Spleen (tissue), 11 donors: ENCODE measurements around the gene COL8A2. TPM values are rescaled to one million over a fixed set of nuclear protein-coding genes. Genes with fewer than 3 reads are reported as not detected.
A peak's percentile ranks its signal among the peaks of the same experiment; 100 is the strongest.

Source experiments
- DNase-seq: peaks from one replicate; pipeline ENCODE4 v3.0.0-alpha.2; 2020
- H3K27ac ChIP-seq, 8 donors: fragments of 200-600 bp; sonication (generic) in 7 of 8; 1 replicate in 4 of 8; 2 replicates in 4 of 8; pipeline versions ENCODE4 v1.5.0 to v1.8.0; 2016 to 2021; ENCODE audit warnings: inconsistent platforms in 4 of 8, mild to moderate bottlenecking in 4 of 8, moderate library complexity in 1 of 8
- H3K27me3 ChIP-seq, 7 donors: fragments of 200-600 bp; sonication (generic) in 6 of 7; replicated peaks in 1 of 7; 1 replicate in 4 of 7; 2 replicates in 3 of 7; pipeline versions ENCODE4 v1.5.0 to v1.8.0; 2016 to 2021; ENCODE audit warnings: inconsistent platforms in 3 of 7, mild to moderate bottlenecking in 1 of 7
- H3K36me3 ChIP-seq, 6 donors: fragments of 200-600 bp; sonication (generic) in 5 of 6; 1 replicate in 4 of 6; 2 replicates in 2 of 6; pipeline versions ENCODE4 v1.5.0 to v1.8.0; 2016 to 2021; ENCODE audit warnings: inconsistent platforms in 2 of 6
- H3K4me1 ChIP-seq, 6 donors: fragments of 200-600 bp; sonication (generic) in 5 of 6; 1 replicate in 3 of 6; 2 replicates in 3 of 6; pipeline versions ENCODE4 v1.5.0 to v1.8.0; 2016 to 2021; ENCODE audit warnings: inconsistent platforms in 3 of 6
- H3K4me3 ChIP-seq, 8 donors: fragments of 200-600 bp; sonication (generic) in 7 of 8; 1 replicate in 4 of 8; 2 replicates in 4 of 8; pipeline versions ENCODE4 v1.5.0 to v1.8.0; 2016 to 2021; ENCODE audit warnings: inconsistent platforms in 4 of 8, mild to moderate bottlenecking in 4 of 8, moderate library complexity in 2 of 8
- H3K9me3 ChIP-seq, 8 donors: fragments of 200-600 bp; sonication (generic) in 7 of 8; 1 replicate in 4 of 8; 2 replicates in 4 of 8; pipeline versions ENCODE4 v1.5.0 to v1.8.0; 2016 to 2021; ENCODE audit warnings: inconsistent platforms in 4 of 8
- CTCF ChIP-seq, 11 experiments: fragments of 200-600 bp in 7 of 11; fragments of 450-650 bp in 4 of 11; sonication (generic) in 4 of 11; IDR thresholded peaks in 8 of 11; conservative IDR thresholded peaks in 3 of 11; 1 replicate in 7 of 11; 2 replicates in 4 of 11; pipeline versions ENCODE4 v1.4.0 to v1.8.0; 2016 to 2021; ENCODE audit warnings: antibody characterized with exemption in 11 of 11, inconsistent platforms in 4 of 11, mild to moderate bottlenecking in 1 of 11
- POLR2A ChIP-seq, 3 donors: fragments of 450-650 bp; IDR thresholded peaks; one replicate each; pipeline ENCODE4 v1.5.1; 2017; ENCODE audit warnings: antibody characterized with exemption in 3 of 3, mild to moderate bottlenecking in 1 of 3
- POLR2AphosphoS5 ChIP-seq, 3 donors: sonication (generic); formaldehyde crosslinking; IDR thresholded peaks; one replicate each; pipeline ENCODE4 v1.5.1; 2017; ENCODE audit warnings: antibody characterized with exemption in 3 of 3
- WGBS, 5 donors: extraction: QIAGEN DNeasy Blood & Tissue Kit in 3 of 5; methylation state at CpG; one replicate each; pipeline versions ENCODE4 v1.1.5 to v1.1.7; 2013 to 2018; 5-methylcytosine and 5-hydroxymethylcytosine counted together
- intact Hi-C: fragments of 100-400 bp; cut with DNase I; formaldehyde crosslinking; loops from one replicate; pipeline ENCODE4 v1.15.0; 2023; ENCODE audit warnings: low total_unique reads
- polyA plus RNA-seq, 3 donors: library from polyadenylated mRNA; stranded (reverse); fragments of 200-250 nt; gene quantifications; one replicate each; pipeline ENCODE4 v1.2.1, GENCODE V29; 2013
- total RNA-seq, 7 donors: library from RNA; depleted of rRNA in 3 of 7; stranded (reverse); fragments of >200 nt in 3 of 7; fragmentation: NEBNext Ultra II Directional in 4 of 7; extraction: Animal tissue kit (Norgen Biotek cat#: 25700) in 4 of 7; gene quantifications; one replicate each; pipeline versions ENCODE4 v1.1.0 to v1.2.1, GENCODE V29; 2016 to 2021
- donor health status: healthy with polysubstance abuse.
- donor health status: DM: no; HTN: no; CAD: no; lungs with moderate emphysema.
- donor health status: DM: no; HTN: no; CAD: no.
- donor health status: Bipolar disorder and iron deficiency.
- donor health status: healthy.
- donor health status: DM: no; HTN: no; CAD: no.
- donor health status: DM: yes; HTN: yes; CAD: no.

The COL8A2 gene
- total and polyA plus RNA-seq, 10 donors, result 2.1 to 32.0 (median 9.9) TPM

- TF ChIP-seq POLR2A (IDR thresholded peaks at IDR 0.05) (no peak), CTCF (IDR thresholded peaks at IDR 0.05 in 8 of 11, conservative IDR thresholded peaks at IDR 0.05 in 3 of 11) (no peak), POLR2AphosphoS5 (IDR thresholded peaks at IDR 0.05) (no peak)
- Histone ChIP-seq H3K4me3 (no peak overlapping the region), H3K27me3 (peaks cover 0 to 24% (median 10%) of the 10 kb centered on the region in 7 donors), H3K36me3 (no peaks in the 10 kb centered on the region), H3K9me3 (no peaks in the 10 kb centered on the region), H3K4me1 (peaks cover 0 to 23% (median 11%) of the 10 kb centered on the region in 6 donors), H3K27ac (no peak overlapping the region)
- 91 to 96% (median 92%) methylated on average over 3 of the region's 3 CpGs for WGBS, 5 donors
- intact Hi-C loops, result no loop called here
- no peak for DNase-seq
Measured at GRCh38 chr1:36128905-36129206, 3.8 kb upstream of the COL8A2 start.

- Histone ChIP-seq H3K4me1 (peaks cover 2 to 29% (median 16%) of the 10 kb centered on the region in 6 donors), H3K36me3 (no peaks in the 10 kb centered on the region), H3K27ac (no peak overlapping the region), H3K4me3 (no peak overlapping the region), H3K9me3 (no peaks in the 10 kb centered on the region), H3K27me3 (peaks cover 0 to 29% (median 10%) of the 10 kb centered on the region in 7 donors)
- WGBS, 5 donors, result 82 to 90% (median 87%) methylated on average over 11 of the region's 11 CpGs
- intact Hi-C loops, result no loop called here
- DNase-seq, result no peak
- no peak for TF ChIP-seq CTCF (IDR thresholded peaks at IDR 0.05 in 8 of 11, conservative IDR thresholded peaks at IDR 0.05 in 3 of 11)
- no peak for TF ChIP-seq POLR2AphosphoS5 (IDR thresholded peaks at IDR 0.05)
- no peak for TF ChIP-seq POLR2A (IDR thresholded peaks at IDR 0.05)
Measured at GRCh38 chr1:36128126-36128904, 3.3 kb upstream of the COL8A2 start.

GRCh38 chr1:36126797-36127500, 1.9 kb upstream of the COL8A2 start:
- Histone ChIP-seq H3K4me3 (no peak overlapping the region), H3K27me3 (peaks cover 0 to 35% (median 10%) of the 10 kb centered on the region in 7 donors), H3K27ac (no peak overlapping the region), H3K36me3 (no peaks in the 10 kb centered on the region), H3K4me1 (peaks cover 7 to 42% (median 20%) of the 10 kb centered on the region in 6 donors), H3K9me3 (no peaks in the 10 kb centered on the region)
- intact Hi-C loops, result no loop called here
- 64 to 82% (median 74%) methylated on average over 6 to 7 of the region's 7 CpGs for WGBS, 5 donors
- no peak for TF ChIP-seq POLR2AphosphoS5 (IDR thresholded peaks at IDR 0.05)
- no peak for DNase-seq

GRCh38 chr1:36126005-36126716, 1.1 kb upstream of the COL8A2 start:
- WGBS, 5 donors, result 80 to 90% (median 84%) methylated on average over 21 of the region's 21 CpGs
- peak overlapping the region in 3 of 8 donors; percentile 22 to 70 (median 44) for H3K27ac ChIP-seq
- H3K4me3 ChIP-seq, result peak overlapping the region in 1 of 8 donors; percentile 67
- peaks cover 7 to 50% (median 20%) of the 10 kb centered on the region in 6 donors for H3K4me1 ChIP-seq
- peaks cover 0 to 35% (median 10%) of the 10 kb centered on the region in 7 donors for H3K27me3 ChIP-seq
- no peaks in the 10 kb centered on the region for H3K36me3 ChIP-seq
- intact Hi-C loops, result no loop called here
- no peaks in the 10 kb centered on the region for H3K9me3 ChIP-seq
- DNase-seq, result no peak
- TF ChIP-seq POLR2AphosphoS5 (IDR thresholded peaks at IDR 0.05) (no peak), POLR2A (IDR thresholded peaks at IDR 0.05) (no peak), CTCF (IDR thresholded peaks at IDR 0.05 in 8 of 11, conservative IDR thresholded peaks at IDR 0.05 in 3 of 11) (no peak)
